HCT116 (cell line): ENCODE data around the gene RPL41.
A peak's percentile ranks its signal among the peaks of the same experiment; 100 is the strongest.

ENCODE experiments used
- CTCF ChIP-seq, 3 experiments: fragments of 200-600 bp in 1 of 3; sonication (generic) in 1 of 3; IDR thresholded peaks in 2 of 3; conservative IDR thresholded peaks in 1 of 3; 2 replicates each; pipeline ENCODE4 v1.5.1; 2012 to 2017; ENCODE audit warnings: low read depth in 2 of 3, low read length in 2 of 3, antibody characterized with exemption in 1 of 3, borderline replicate concordance in 1 of 3, control low read depth in 1 of 3, mild to moderate bottlenecking in 1 of 3, mixed read lengths in 1 of 3, mixed run types in 1 of 3, moderate library complexity in 1 of 3; ENCODE audit not compliant: insufficient read depth in 1 of 3
- JUND ChIP-seq: IDR thresholded peaks from 2 replicates; pipeline ENCODE4 v1.6.1; 2012

GRCh38 chr12:56157201-56158028 lies 41.0 kb downstream of the RPL41 start:
- TF ChIP-seq JUND (no peak), CTCF (IDR thresholded peaks at IDR 0.05 in 2 of 3, conservative IDR thresholded peaks at IDR 0.05 in 1 of 3; ENCODE audit: borderline replicate concordance in 1 of 3, insufficient read depth in 1 of 3, low read depth in 2 of 3, low read length in 2 of 3) (peak in 2 of 3 experiments; percentile 73; a peak in 4 of 6 replicates)
